ENCODE results near the gene ITGAD.

ITGAD gene

GRCh38 chr16:31410082-31410481, 16.9 kb downstream of the ITGAD start:
- TF ChIP-seq ESRRG (CRISPR knock-in tag; IDR thresholded peaks at IDR 0.05) (no peak), ZC3H10 (CRISPR knock-in tag; IDR thresholded peaks at IDR 0.05) (no peak), CSRNP3 (CRISPR knock-in tag; IDR thresholded peaks at IDR 0.05) (no peak), PPARA (CRISPR knock-in tag; IDR thresholded peaks at IDR 0.05; ENCODE audit: borderline replicate concordance) (no peak), ZFP30 (CRISPR knock-in tag; IDR thresholded peaks at IDR 0.05) (no peak), PATZ1 (CRISPR knock-in tag; IDR thresholded peaks at IDR 0.05; ENCODE audit: borderline replicate concordance) (no peak), ARNTL (CRISPR knock-in tag; IDR thresholded peaks at IDR 0.05; ENCODE audit: borderline replicate concordance, low read depth) (no peak), ZFP3 (CRISPR knock-in tag; IDR thresholded peaks at IDR 0.05) (no peak), ZNF565 (CRISPR knock-in tag; conservative IDR thresholded peaks at IDR 0.05; ENCODE audit: low read depth) (no peak), ZNF8 (CRISPR knock-in tag; IDR thresholded peaks at IDR 0.05) (no peak), BACH2 (CRISPR knock-in tag; IDR thresholded peaks at IDR 0.05; ENCODE audit: borderline replicate concordance) (no peak), ISL1 (CRISPR knock-in tag; IDR thresholded peaks at IDR 0.05) (no peak), GLIS3 (CRISPR knock-in tag; IDR thresholded peaks at IDR 0.05) (no peak), ZNF70 (CRISPR knock-in tag; IDR thresholded peaks at IDR 0.05) (no peak), RARB (CRISPR knock-in tag; IDR thresholded peaks at IDR 0.05) (no peak), TOX (CRISPR knock-in tag; IDR thresholded peaks at IDR 0.05; ENCODE audit: borderline replicate concordance) (no peak)
- TF ChIP-seq, protein P1, sequence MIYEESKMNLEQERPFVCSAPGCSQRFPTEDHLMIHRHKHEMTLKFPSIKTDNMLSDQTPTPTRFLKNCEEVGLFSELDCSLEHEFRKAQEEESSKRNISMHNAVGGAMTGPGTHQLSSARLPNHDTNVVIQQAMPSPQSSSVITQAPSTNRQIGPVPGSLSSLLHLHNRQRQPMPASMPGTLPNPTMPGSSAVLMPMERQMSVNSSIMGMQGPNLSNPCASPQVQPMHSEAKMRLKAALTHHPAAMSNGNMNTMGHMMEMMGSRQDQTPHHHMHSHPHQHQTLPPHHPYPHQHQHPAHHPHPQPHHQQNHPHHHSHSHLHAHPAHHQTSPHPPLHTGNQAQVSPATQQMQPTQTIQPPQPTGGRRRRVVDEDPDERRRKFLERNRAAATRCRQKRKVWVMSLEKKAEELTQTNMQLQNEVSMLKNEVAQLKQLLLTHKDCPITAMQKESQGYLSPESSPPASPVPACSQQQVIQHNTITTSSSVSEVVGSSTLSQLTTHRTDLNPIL (CRISPR knock-in tag; IDR thresholded peaks at IDR 0.05; ENCODE audit: low read depth): no peak
- ATAC-seq: no peak

DNA sequence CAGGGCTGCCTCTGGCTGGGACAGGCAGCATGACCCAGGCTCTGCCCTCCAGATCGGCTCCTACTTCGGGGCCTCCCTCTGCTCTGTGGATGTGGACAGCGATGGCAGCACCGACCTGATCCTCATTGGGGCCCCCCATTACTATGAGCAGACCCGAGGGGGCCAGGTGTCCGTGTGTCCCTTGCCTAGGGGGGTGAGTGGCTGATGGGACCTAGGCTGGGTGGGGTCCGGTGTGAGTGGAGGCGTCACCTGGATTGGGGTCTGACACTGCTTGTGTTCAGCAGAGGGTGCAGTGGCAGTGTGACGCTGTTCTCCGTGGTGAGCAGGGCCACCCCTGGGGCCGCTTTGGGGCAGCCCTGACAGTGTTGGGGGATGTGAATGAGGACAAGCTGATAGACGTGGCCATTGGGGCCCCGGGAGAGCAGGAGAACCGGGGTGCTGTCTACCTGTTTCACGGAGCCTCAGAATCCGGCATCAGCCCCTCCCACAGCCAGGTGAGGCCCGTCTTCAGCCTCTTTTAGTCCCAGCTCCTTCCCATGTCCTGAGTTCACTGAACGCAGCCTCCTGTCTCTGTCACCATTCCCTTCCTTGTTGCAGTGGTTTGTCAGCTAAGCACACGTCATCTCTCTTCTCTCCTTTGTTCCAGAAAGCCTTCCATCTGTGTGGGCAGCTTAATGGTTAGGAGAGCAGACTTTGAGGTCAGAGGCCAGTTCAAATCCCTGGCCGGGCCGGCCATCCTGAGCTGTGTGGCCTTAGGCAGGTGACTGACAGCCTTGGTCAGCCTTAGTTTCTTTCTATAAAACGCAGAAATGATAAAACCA, 18.1 kb downstream of the ITGAD start:
- TF ChIP-seq ZFP30 (CRISPR knock-in tag; IDR thresholded peaks at IDR 0.05): no peak
- no peak for TF ChIP-seq ESRRG (CRISPR knock-in tag; IDR thresholded peaks at IDR 0.05)
- no peak for TF ChIP-seq TCF4 (CRISPR knock-in tag; IDR thresholded peaks at IDR 0.05; ENCODE audit: borderline replicate concordance)
- no peak for TF ChIP-seq OSR1 (CRISPR knock-in tag; IDR thresholded peaks at IDR 0.05)
- no peak for TF ChIP-seq CSDC2 (CRISPR knock-in tag; IDR thresholded peaks at IDR 0.05)
- no peak for ATAC-seq

- no peak for TF ChIP-seq TOX (CRISPR knock-in tag; IDR thresholded peaks at IDR 0.05; ENCODE audit: borderline replicate concordance)
- TF ChIP-seq ZNF70 (CRISPR knock-in tag; IDR thresholded peaks at IDR 0.05): no peak
- no peak for TF ChIP-seq OSR1 (CRISPR knock-in tag; IDR thresholded peaks at IDR 0.05)
- TF ChIP-seq RARB (CRISPR knock-in tag; IDR thresholded peaks at IDR 0.05): no peak
- no peak for TF ChIP-seq ZFP3 (CRISPR knock-in tag; IDR thresholded peaks at IDR 0.05)
- no peak for TF ChIP-seq ISL1 (CRISPR knock-in tag; IDR thresholded peaks at IDR 0.05)
- no peak for TF ChIP-seq ARNTL (CRISPR knock-in tag; IDR thresholded peaks at IDR 0.05; ENCODE audit: borderline replicate concordance, low read depth)
- TF ChIP-seq, protein P2, sequence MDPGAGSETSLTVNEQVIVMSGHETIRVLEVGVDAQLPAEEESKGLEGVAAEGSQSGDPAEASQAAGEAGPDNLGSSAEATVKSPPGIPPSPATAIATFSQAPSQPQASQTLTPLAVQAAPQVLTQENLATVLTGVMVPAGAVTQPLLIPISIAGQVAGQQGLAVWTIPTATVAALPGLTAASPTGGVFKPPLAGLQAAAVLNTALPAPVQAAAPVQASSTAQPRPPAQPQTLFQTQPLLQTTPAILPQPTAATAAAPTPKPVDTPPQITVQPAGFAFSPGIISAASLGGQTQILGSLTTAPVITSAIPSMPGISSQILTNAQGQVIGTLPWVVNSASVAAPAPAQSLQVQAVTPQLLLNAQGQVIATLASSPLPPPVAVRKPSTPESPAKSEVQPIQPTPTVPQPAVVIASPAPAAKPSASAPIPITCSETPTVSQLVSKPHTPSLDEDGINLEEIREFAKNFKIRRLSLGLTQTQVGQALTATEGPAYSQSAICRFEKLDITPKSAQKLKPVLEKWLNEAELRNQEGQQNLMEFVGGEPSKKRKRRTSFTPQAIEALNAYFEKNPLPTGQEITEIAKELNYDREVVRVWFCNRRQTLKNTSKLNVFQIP (CRISPR knock-in tag; IDR thresholded peaks at IDR 0.05; ENCODE audit: borderline replicate concordance, low read depth): no peak
- TF ChIP-seq ZNF8 (CRISPR knock-in tag; IDR thresholded peaks at IDR 0.05): no peak
- no peak for TF ChIP-seq ESRRG (CRISPR knock-in tag; IDR thresholded peaks at IDR 0.05)
- no peak for TF ChIP-seq PPARA (CRISPR knock-in tag; IDR thresholded peaks at IDR 0.05; ENCODE audit: borderline replicate concordance)
- TF ChIP-seq, protein P1 (CRISPR knock-in tag; IDR thresholded peaks at IDR 0.05; ENCODE audit: low read depth): no peak
- no peak for TF ChIP-seq PATZ1 (CRISPR knock-in tag; IDR thresholded peaks at IDR 0.05; ENCODE audit: borderline replicate concordance)
- TF ChIP-seq ZFP30 (CRISPR knock-in tag; IDR thresholded peaks at IDR 0.05): no peak
- no peak for TF ChIP-seq ZC3H10 (CRISPR knock-in tag; IDR thresholded peaks at IDR 0.05)
- ATAC-seq: no peak
These were observed 19.6 kb downstream of the ITGAD start for GRCh38 chr16:31412750-31413149.
